ENCODE results near the gene SEC16B. TPM values are rescaled to one million over a fixed set of nuclear protein-coding genes. Genes with fewer than 3 reads are reported as not detected.

SEC16B gene
- total and polyA plus RNA-seq, 7 experiments from 2014 or later: 0.27 TPM; not detected in 6

DNA sequence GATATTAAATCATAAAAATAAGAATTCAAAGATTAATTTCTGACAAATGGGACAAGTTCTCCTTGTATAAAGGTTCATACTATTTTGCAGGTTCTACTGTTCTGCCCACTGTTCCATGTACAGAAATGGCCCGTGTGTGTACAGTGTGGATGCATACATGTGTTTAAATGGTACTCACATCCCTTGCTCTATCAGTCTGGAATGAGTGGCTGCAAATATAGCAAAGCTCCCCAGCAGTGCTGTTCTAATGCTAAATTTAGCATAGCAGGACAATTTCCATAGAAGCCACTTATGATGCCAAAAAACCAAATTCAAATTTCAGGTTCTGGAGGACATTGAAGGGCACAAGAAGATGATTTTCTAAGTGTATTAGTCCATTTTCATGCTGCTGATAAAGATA lies 9.4 kb upstream of the SEC16B start:
- H3K36me3 Mint-ChIP-seq: no peaks in the 10 kb centered on the region
- POLR2A ChIA-PET: no interaction called here

GRCh38 chr1:177978530-177978929 lies 8.7 kb upstream of the SEC16B start:
- Mint-ChIP-seq H3K27ac (no peak overlapping the region), H3K4me1 (no peaks in the 10 kb centered on the region), H3K36me3 (no peaks in the 10 kb centered on the region), H3K27me3 (peaks cover 0 to 8% (median 0%) of the 10 kb centered on the region in 5 donors), H3K9me3 (peaks cover 0 to 9% (median 3%) of the 10 kb centered on the region in 11 donors), H3K4me3 (no peak overlapping the region)
- DNase-seq (no peak), ATAC-seq (no peak)
- Histone ChIP-seq H3K27me3 (ENCODE audit: control insufficient read depth in 2 of 2, insufficient read depth in 2 of 2, low read length in 2 of 2) (no peaks in the 10 kb centered on the region), H3K36me3 (ENCODE audit: control insufficient read depth in 2 of 3, insufficient read depth in 3 of 3, low read length in 3 of 3) (no peaks in the 10 kb centered on the region), H3K27ac (ENCODE audit: low read depth, low read length) (no peak overlapping the region), H3K4me3 (ENCODE audit: low read length) (no peak overlapping the region), H3K4me1 (ENCODE audit: control insufficient read depth in 2 of 2, insufficient read depth in 2 of 2, low read length in 2 of 2) (no peaks in the 10 kb centered on the region), H3K9me3 (ENCODE audit: control insufficient read depth in 2 of 3, low read length in 3 of 3) (no peaks in the 10 kb centered on the region)
- ChIA-PET POLR2A (no interaction called here), CTCF (no interaction called here)
- intact Hi-C loops (cut with micrococcal nuclease): no loop called here

More for the DNA sequence above, 9.4 kb upstream of the SEC16B start:
- no peak for DNase-seq
- intact Hi-C loops (cut with micrococcal nuclease): no loop called here
- no peak overlapping the region for H3K27ac ChIP-seq (ENCODE audit: low read depth, low read length)
- Mint-ChIP-seq H3K27me3 (peaks cover 0 to 5% (median 0%) of the 10 kb centered on the region in 5 donors), H3K4me1 (no peaks in the 10 kb centered on the region), H3K9me3 (peaks cover 0 to 6% (median under 1%) of the 10 kb centered on the region in 11 donors), H3K4me3 (no peak overlapping the region), H3K27ac (no peak overlapping the region)
- no peaks in the 10 kb centered on the region for H3K9me3 ChIP-seq (ENCODE audit: control insufficient read depth in 2 of 3, low read length in 3 of 3)
- no peak overlapping the region for H3K4me3 ChIP-seq (ENCODE audit: low read length)
- H3K4me1 ChIP-seq (ENCODE audit: control insufficient read depth in 2 of 2, insufficient read depth in 2 of 2, low read length in 2 of 2): no peaks in the 10 kb centered on the region
- ATAC-seq: no peak
- H3K36me3 ChIP-seq (ENCODE audit: control insufficient read depth in 2 of 3, insufficient read depth in 3 of 3, low read length in 3 of 3): no peaks in the 10 kb centered on the region
- no peaks in the 10 kb centered on the region for H3K27me3 ChIP-seq (ENCODE audit: control insufficient read depth in 2 of 2, insufficient read depth in 2 of 2, low read length in 2 of 2)
- CTCF ChIA-PET: no interaction called here

DNA sequence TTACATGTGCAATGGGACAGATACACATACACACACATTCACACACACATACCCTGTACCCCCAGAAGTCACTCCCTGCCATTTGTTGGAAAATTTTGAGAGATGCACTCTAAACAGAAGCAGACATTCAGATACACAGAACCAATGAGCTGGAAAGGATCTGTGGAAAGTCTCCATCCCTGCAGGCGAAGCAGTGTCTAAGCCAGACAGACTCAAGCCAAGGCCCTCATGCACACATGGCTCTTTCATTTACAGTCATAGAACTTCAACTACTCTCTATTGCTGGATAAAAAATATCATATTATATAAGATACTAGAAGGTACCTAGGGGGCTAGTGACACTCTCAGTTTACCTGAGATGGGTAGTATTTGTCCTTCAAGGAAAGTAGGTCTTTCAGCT lies 7.3 kb upstream of the SEC16B start:
- Mint-ChIP-seq H3K4me3 (no peak overlapping the region), H3K9me3 (peaks cover 0 to 10% (median 4%) of the 10 kb centered on the region in 11 donors), H3K27ac (no peak overlapping the region), H3K36me3 (no peaks in the 10 kb centered on the region), H3K4me1 (no peaks in the 10 kb centered on the region), H3K27me3 (peaks cover 0 to 8% (median 0%) of the 10 kb centered on the region in 5 donors)
- DNase-seq (no peak), ATAC-seq (no peak)
- CTCF ChIA-PET: interaction anchor here (0.7 kb wide), 1 partner anchor 1952 kb away, joined by 3 read pairs; no protein-coding TSS in a partner anchor
- POLR2A ChIA-PET: no interaction called here
- intact Hi-C loops (cut with micrococcal nuclease): no loop called here
- H3K4me1 ChIP-seq (ENCODE audit: control insufficient read depth in 2 of 2, insufficient read depth in 2 of 2, low read length in 2 of 2): no peaks in the 10 kb centered on the region
- no peak overlapping the region for H3K4me3 ChIP-seq (ENCODE audit: low read length)
- no peaks in the 10 kb centered on the region for H3K9me3 ChIP-seq (ENCODE audit: control insufficient read depth in 2 of 3, low read length in 3 of 3)
- H3K27ac ChIP-seq (ENCODE audit: low read depth, low read length): no peak overlapping the region
- H3K36me3 ChIP-seq (ENCODE audit: control insufficient read depth in 2 of 3, insufficient read depth in 3 of 3, low read length in 3 of 3): no peaks in the 10 kb centered on the region
- no peaks in the 10 kb centered on the region for H3K27me3 ChIP-seq (ENCODE audit: control insufficient read depth in 2 of 2, insufficient read depth in 2 of 2, low read length in 2 of 2)

- CTCF ChIA-PET: no interaction called here
- no peaks in the 10 kb centered on the region for H3K27me3 ChIP-seq (ENCODE audit: control insufficient read depth in 2 of 2, insufficient read depth in 2 of 2, low read length in 2 of 2)
- Mint-ChIP-seq H3K27ac (no peak overlapping the region), H3K4me3 (no peak overlapping the region), H3K4me1 (no peaks in the 10 kb centered on the region), H3K27me3 (peaks cover 0 to 8% (median 0%) of the 10 kb centered on the region in 5 donors), H3K36me3 (no peaks in the 10 kb centered on the region), H3K9me3 (peaks cover 0 to 10% (median 3%) of the 10 kb centered on the region in 11 donors)
- no peak overlapping the region for H3K4me3 ChIP-seq (ENCODE audit: low read length)
- intact Hi-C loops (cut with micrococcal nuclease): no loop called here
- POLR2A ChIA-PET: no interaction called here
- no peaks in the 10 kb centered on the region for H3K4me1 ChIP-seq (ENCODE audit: control insufficient read depth in 2 of 2, insufficient read depth in 2 of 2, low read length in 2 of 2)
- no peaks in the 10 kb centered on the region for H3K9me3 ChIP-seq (ENCODE audit: control insufficient read depth in 2 of 3, low read length in 3 of 3)
- no peaks in the 10 kb centered on the region for H3K36me3 ChIP-seq (ENCODE audit: control insufficient read depth in 2 of 3, insufficient read depth in 3 of 3, low read length in 3 of 3)
- no peak for DNase-seq
- H3K27ac ChIP-seq (ENCODE audit: low read depth, low read length): no peak overlapping the region
- no peak for ATAC-seq
These were observed 6.7 kb upstream of the SEC16B start for GRCh38 chr1:177976596-177976995.

DNA sequence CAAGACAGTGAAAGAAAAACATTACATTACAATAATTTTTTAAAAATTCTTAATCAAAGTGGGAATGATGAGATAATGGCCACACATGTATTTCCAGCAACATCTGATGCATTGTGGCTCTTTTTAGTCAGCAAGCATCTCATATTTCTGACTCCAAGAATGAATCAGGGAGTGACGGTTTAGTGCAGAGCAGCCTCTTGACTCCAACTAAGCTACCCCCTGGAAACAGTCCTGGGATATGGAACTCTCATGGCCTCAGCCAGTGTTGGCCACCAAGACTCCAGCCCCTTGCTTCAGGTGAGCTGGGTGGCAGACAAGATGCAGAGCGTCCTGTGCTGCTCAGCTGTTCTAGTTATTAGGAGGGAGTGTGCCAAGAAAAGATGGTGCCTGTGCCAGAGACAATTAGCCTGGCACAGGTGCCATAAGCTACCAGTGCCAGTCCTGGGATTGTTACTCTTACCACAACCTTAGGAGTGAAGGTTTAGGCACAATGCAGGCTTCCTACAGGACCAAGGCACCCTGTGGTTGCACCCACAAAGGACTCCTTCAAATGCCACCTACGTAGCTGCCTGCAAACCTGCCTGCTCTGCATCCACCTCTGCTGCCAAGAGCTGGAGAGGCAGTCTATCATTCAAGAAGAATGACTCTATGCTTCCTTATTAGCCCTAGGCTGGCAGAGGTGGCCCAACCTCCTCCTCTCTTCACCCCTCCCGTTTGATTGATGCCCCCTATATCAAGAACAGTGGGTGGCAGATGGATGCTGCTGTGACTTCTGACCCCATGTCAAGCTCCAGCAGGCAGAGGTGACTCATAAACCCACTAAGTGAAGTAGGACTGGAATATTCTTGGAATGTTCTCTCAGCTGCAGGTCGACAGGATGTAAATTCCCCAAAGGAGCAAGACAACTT lies 6.0 kb upstream of the SEC16B start:
- Mint-ChIP-seq H3K27ac (no peak overlapping the region), H3K36me3 (no peaks in the 10 kb centered on the region), H3K9me3 (peaks cover 0 to 10% (median 3%) of the 10 kb centered on the region in 11 donors), H3K4me3 (no peak overlapping the region), H3K4me1 (no peaks in the 10 kb centered on the region), H3K27me3 (peaks cover 0 to 8% (median 0%) of the 10 kb centered on the region in 5 donors)
- Histone ChIP-seq H3K4me1 (ENCODE audit: control insufficient read depth in 2 of 2, insufficient read depth in 2 of 2, low read length in 2 of 2) (no peaks in the 10 kb centered on the region), H3K36me3 (ENCODE audit: control insufficient read depth in 2 of 3, insufficient read depth in 3 of 3, low read length in 3 of 3) (no peaks in the 10 kb centered on the region), H3K9me3 (ENCODE audit: control insufficient read depth in 2 of 3, low read length in 3 of 3) (no peaks in the 10 kb centered on the region), H3K27ac (ENCODE audit: low read depth, low read length) (no peak overlapping the region), H3K27me3 (ENCODE audit: control insufficient read depth in 2 of 2, insufficient read depth in 2 of 2, low read length in 2 of 2) (no peaks in the 10 kb centered on the region), H3K4me3 (ENCODE audit: low read length) (no peak overlapping the region)
- ChIA-PET POLR2A (no interaction called here), CTCF (no interaction called here)
- DNase-seq: no peak
- intact Hi-C loops (cut with micrococcal nuclease): no loop called here
- no peak for ATAC-seq

DNA sequence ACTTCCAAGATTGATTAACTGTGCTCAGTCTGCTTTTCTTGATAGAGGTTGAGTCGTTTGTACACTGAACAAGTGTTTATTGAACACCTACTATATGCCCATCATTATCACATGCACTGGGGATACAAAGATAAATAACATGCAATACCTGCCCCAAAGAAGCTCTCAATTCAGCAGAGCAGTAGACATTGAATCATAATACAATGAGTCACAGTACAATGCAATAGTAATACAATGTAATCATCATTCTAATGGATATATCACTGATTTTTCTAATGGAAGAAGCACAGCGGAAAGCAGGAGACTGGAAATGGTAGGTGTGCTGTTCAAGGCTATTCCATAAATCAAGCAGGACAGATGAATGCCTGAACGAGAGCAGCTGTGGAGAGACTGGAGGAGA lies 3.7 kb upstream of the SEC16B start:
- no peaks in the 10 kb centered on the region for H3K9me3 ChIP-seq (ENCODE audit: control insufficient read depth in 2 of 3, low read length in 3 of 3)
- intact Hi-C loops (cut with micrococcal nuclease): no loop called here
- H3K4me3 Mint-ChIP-seq: no peak overlapping the region
- no peak overlapping the region for H3K27ac ChIP-seq (ENCODE audit: low read depth, low read length)
- H3K4me1 Mint-ChIP-seq: no peaks in the 10 kb centered on the region
- no peaks in the 10 kb centered on the region for H3K36me3 Mint-ChIP-seq
- no peak for ATAC-seq
- no peak overlapping the region for H3K27ac Mint-ChIP-seq
- POLR2A ChIA-PET: no interaction called here
- DNase-seq: no peak
- CTCF ChIA-PET: no interaction called here
- no peaks in the 10 kb centered on the region for H3K36me3 ChIP-seq (ENCODE audit: control insufficient read depth in 2 of 3, insufficient read depth in 3 of 3, low read length in 3 of 3)
- no peaks in the 10 kb centered on the region for H3K27me3 ChIP-seq (ENCODE audit: control insufficient read depth in 2 of 2, insufficient read depth in 2 of 2, low read length in 2 of 2)
- H3K27me3 Mint-ChIP-seq: peaks cover 0 to 8% (median 0%) of the 10 kb centered on the region in 5 donors
- H3K4me3 ChIP-seq (ENCODE audit: low read length): no peak overlapping the region
- no peaks in the 10 kb centered on the region for H3K4me1 ChIP-seq (ENCODE audit: control insufficient read depth in 2 of 2, insufficient read depth in 2 of 2, low read length in 2 of 2)
- H3K9me3 Mint-ChIP-seq: peaks cover 0 to 10% (median 3%) of the 10 kb centered on the region in 11 donors

GRCh38 chr1:177969109-177969508 lies 749 bp downstream of the SEC16B start:
- H3K4me3 Mint-ChIP-seq: no peak overlapping the region
- DNase-seq (no peak), ATAC-seq (no peak)
- H3K27me3 ChIP-seq (ENCODE audit: control insufficient read depth in 2 of 2, insufficient read depth in 2 of 2, low read length in 2 of 2): no peaks in the 10 kb centered on the region
- no peaks in the 10 kb centered on the region for H3K4me1 ChIP-seq (ENCODE audit: control insufficient read depth in 2 of 2, insufficient read depth in 2 of 2, low read length in 2 of 2)
- H3K4me1 Mint-ChIP-seq: no peaks in the 10 kb centered on the region
- H3K36me3 ChIP-seq (ENCODE audit: control insufficient read depth in 2 of 3, insufficient read depth in 3 of 3, low read length in 3 of 3): no peaks in the 10 kb centered on the region
- POLR2A ChIA-PET: no interaction called here
- H3K9me3 ChIP-seq (ENCODE audit: control insufficient read depth in 2 of 3, low read length in 3 of 3): no peaks in the 10 kb centered on the region
- CTCF ChIA-PET: no interaction called here
- H3K36me3 Mint-ChIP-seq: no peaks in the 10 kb centered on the region
- no peak overlapping the region for H3K27ac Mint-ChIP-seq
- H3K9me3 Mint-ChIP-seq: peaks cover 0 to 8% (median 2%) of the 10 kb centered on the region in 11 donors
- intact Hi-C loops (cut with micrococcal nuclease): no loop called here
- H3K4me3 ChIP-seq (ENCODE audit: low read length): no peak overlapping the region
- peaks cover 0 to 5% (median 0%) of the 10 kb centered on the region in 5 donors for H3K27me3 Mint-ChIP-seq
- H3K27ac ChIP-seq (ENCODE audit: low read depth, low read length): no peak overlapping the region

Measured in naive thymus-derived CD4-positive, alpha-beta T cell (primary cell).